Activated CD8-positive, alpha-beta T cell treated with anti-CD3 and anti-CD28 coated beads for 36 hours (primary cell): ENCODE data around the gene TNS4. TPM values are rescaled to one million over a fixed set of nuclear protein-coding genes. Genes with fewer than 3 reads are reported as not detected.

Source experiments
- ATAC-seq: fragments of 200-7000 bp; cut with Tn5 transposase; one replicate; pipeline ENCODE4 v1.10.0; 2021; ENCODE audit warnings: mild to moderate bottlenecking, moderate library complexity
- CTCF ChIA-PET: fragments of 350-600 bp; sonication (Branson Sonifier 250); formaldehyde crosslinking; loops from one replicate; lab custom pipeline; 2021; ENCODE audit warnings: antibody characterized with exemption; lab: Charles Lee
- POLR2A ChIA-PET: fragments of 350-600 bp; sonication (Branson Sonifier 250); formaldehyde crosslinking; loops from one replicate; lab custom pipeline; 2021; ENCODE audit warnings: antibody characterized with exemption; lab: Charles Lee
- DNase-seq: peaks from one replicate; pipeline ENCODE4 v3.0.0-alpha.2; 2020
- H3K27ac Mint-ChIP-seq: one replicate; pipeline ENCODE4 v1.8.0; 2021; ENCODE audit warnings: mild to moderate bottlenecking, mixed read lengths
- H3K27me3 Mint-ChIP-seq: one replicate; pipeline ENCODE4 v1.8.0; 2021; ENCODE audit warnings: mixed read lengths
- H3K36me3 Mint-ChIP-seq: one replicate; pipeline ENCODE4 v1.8.0; 2021; ENCODE audit warnings: low read depth, mixed read lengths
- H3K4me1 Mint-ChIP-seq: one replicate; pipeline ENCODE4 v1.8.0; 2021; ENCODE audit warnings: low read depth, mixed read lengths
- H3K4me3 Mint-ChIP-seq: one replicate; pipeline ENCODE4 v1.8.0; 2021; ENCODE audit warnings: mild to moderate bottlenecking, moderate library complexity, mixed read lengths
- H3K9me3 Mint-ChIP-seq: one replicate; pipeline ENCODE4 v1.8.0; 2021; ENCODE audit warnings: mixed read lengths
- CTCF ChIP-seq: fragments of 200-600 bp; IDR thresholded peaks from one replicate; pipeline ENCODE4 v1.8.0; 2022; ENCODE audit warnings: antibody characterized with exemption, mild to moderate bottlenecking
- intact Hi-C: fragments of 100-400 bp; cut with micrococcal nuclease; formaldehyde crosslinking; loops from one replicate; pipeline ENCODE4 v1.10.0; 2022
- total RNA-seq, 2 experiments: library from RNA; stranded (reverse); gene quantifications; one replicate each; pipeline ENCODE4 v1.2.3, GENCODE V29; 2021

Gene TNS4
- total RNA-seq, 2 experiments from 2014 or later = 5.8 to 6.3 TPM

DNA sequence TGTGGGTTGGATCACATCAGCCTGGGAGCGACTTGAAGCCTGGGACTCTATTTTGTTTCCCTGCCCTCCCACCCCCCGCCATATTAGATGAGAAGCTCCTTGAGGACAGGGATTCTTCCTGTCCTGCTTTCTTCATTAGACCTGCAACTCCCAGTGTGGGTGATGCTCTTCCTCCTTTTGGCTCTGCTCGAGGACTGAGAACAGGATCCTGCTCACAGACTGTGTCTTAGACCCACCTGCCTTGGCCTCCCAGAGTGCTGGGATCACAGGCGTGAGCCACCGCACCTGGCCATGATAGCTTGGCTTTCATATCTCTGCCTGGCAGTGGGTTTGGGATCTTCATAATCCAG is 21.5 kb upstream of the TNS4 start:
- Mint-ChIP-seq H3K4me3 (no peak overlapping the region), H3K27me3 (no peaks in the 10 kb centered on the region), H3K4me1 (peaks cover 31% of the 10 kb centered on the region), H3K27ac (no peak overlapping the region), H3K9me3 (peaks cover 19% of the 10 kb centered on the region), H3K36me3 (peaks cover 26% of the 10 kb centered on the region)
- ChIA-PET CTCF (interaction anchor here (0.8 to 0.9 kb wide), 2 partner anchors 10 to 167 kb away, joined by 3 to 4 read pairs; no protein-coding TSS in a partner anchor), POLR2A (interaction anchor here (0.6 kb wide), 1 partner anchor 26 kb away, joined by 3 read pairs; no protein-coding TSS in a partner anchor)
- no peak for ATAC-seq
- intact Hi-C loops = no loop called here
- TF ChIP-seq CTCF = no peak
- DNase-seq = no peak

DNA sequence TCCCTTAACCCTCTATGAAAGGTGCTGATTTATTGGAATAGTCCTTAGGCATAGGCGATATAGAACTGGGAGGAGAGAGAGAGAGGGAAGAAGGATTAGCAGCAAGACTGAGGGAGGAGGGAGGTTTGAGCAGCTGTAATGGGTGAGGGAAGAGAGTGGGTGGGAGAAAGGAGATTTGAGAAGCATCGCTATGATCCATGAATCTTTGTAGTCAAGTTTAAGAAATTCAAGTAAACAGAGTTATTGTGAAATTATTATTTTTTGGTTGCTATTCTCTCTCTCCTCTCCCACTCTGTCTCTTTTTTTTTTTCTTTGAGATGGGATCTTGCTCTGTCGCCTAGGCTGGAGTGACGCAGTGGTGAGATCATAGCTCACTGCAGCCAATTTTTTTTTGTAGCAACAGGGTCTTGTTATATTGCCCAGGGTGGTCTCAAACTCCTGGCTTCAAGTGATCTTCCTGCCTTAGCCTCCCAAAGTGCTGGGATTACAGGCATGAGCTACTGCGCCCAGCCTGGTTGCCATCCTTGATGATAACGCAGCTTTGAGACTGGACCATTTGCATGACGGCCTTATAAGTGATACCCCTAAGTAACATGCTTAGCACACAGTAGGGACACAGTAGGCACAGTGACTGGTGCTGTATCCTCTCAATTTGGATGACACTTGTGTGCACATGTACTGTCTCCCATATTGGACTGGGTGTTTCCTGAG is 21.0 kb upstream of the TNS4 start:
- Mint-ChIP-seq H3K4me1 (peaks cover 31% of the 10 kb centered on the region), H3K4me3 (no peak overlapping the region), H3K27ac (no peak overlapping the region), H3K9me3 (peaks cover 19% of the 10 kb centered on the region), H3K36me3 (peaks cover 28% of the 10 kb centered on the region), H3K27me3 (no peaks in the 10 kb centered on the region)
- intact Hi-C loops = no loop called here
- DNase-seq (no peak), ATAC-seq (no peak)
- ChIA-PET CTCF (no interaction called here), POLR2A (interaction anchor here (0.6 kb wide), 2 partner anchors 26 to 57 kb away, joined by 3 read pairs; no protein-coding TSS in a partner anchor)
- TF ChIP-seq CTCF = no peak

DNA sequence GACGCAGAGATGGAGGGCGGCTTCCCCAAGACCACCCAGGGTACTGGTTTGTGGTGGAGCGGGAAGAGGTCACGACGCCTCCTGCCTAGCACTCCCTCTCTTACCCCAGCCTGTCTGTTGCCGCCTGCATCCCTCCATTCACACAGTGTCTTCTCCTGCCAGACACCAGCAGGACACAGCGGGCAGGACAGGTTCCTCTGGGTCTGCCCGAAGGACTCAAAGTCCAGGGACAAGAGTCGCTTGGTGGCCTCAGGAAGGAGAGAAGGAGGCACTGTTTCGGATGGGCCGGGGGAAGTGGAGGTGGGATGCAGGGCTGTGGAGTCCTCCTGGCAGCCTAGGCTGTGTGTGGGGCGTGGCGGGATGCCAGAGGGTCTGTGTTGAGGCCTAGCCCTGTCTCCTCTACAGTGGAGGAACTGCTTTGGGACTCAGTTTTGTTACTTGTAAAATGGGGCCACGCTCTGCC is 19.6 kb upstream of the TNS4 start:
- intact Hi-C loops = no loop called here
- POLR2A ChIA-PET = interaction anchor here (2.2 kb wide), 1 partner anchor 12 kb away, joined by 9 read pairs; no protein-coding TSS in a partner anchor

DNA sequence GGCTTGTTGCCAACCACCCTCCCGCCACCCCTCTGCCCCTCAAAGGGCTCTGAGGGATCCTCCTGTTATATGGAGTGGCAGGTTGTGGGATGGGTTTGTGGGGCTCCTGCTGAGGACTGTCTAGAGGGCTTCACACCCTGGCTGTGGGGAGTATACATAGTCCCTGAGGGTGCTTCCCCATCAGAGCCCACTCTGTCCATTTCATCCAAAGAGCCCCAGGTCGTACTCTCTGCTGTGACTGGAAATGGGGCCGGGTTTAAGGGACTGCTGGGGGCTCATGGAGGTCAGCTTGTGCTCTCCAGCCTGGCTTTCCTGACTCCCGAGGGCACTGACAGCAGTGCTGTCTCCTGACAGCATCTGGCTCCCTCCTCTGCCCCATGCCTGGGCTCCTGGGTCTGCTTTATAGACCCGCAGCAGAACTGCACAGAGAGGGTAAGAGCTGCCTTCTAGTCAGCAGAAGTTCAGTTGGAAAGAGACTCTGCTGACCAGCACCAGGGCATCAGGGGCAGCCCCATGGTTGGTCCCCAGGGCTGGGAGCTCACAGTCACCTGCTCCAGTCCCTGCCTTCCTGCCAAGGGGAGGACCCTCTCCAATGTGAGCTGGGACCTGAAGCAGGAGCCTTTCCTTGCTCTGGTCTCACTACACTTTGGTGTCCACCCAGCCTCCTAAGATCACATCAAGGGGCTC is 17.8 kb upstream of the TNS4 start:
- peaks cover 62% of the 10 kb centered on the region for H3K4me1 Mint-ChIP-seq
- no peak overlapping the region for H3K27ac Mint-ChIP-seq
- CTCF ChIA-PET = interaction anchor here (1.2 to 1.8 kb wide), 3 partner anchors 14 to 161 kb away, joined by 3 to 4 read pairs (median 3); no protein-coding TSS in a partner anchor

More for the DNA sequence above, 19.6 kb upstream of the TNS4 start:
- H3K27me3 Mint-ChIP-seq = no peaks in the 10 kb centered on the region
- H3K36me3 Mint-ChIP-seq = peaks cover 32% of the 10 kb centered on the region
- peaks cover 44% of the 10 kb centered on the region for H3K4me1 Mint-ChIP-seq
- H3K9me3 Mint-ChIP-seq = peaks cover 19% of the 10 kb centered on the region
- ATAC-seq (no peak), DNase-seq (no peak)
- CTCF ChIA-PET = interaction anchor here (0.6 kb wide), 1 partner anchor 12 kb away, joined by 3 read pairs; no protein-coding TSS in a partner anchor
- no peak overlapping the region for H3K27ac Mint-ChIP-seq
- H3K4me3 Mint-ChIP-seq = no peak overlapping the region
- no peak for TF ChIP-seq CTCF

More for the DNA sequence above, 17.8 kb upstream of the TNS4 start:
- Mint-ChIP-seq H3K4me3 (no peak overlapping the region), H3K27me3 (peaks cover 4% of the 10 kb centered on the region), H3K9me3 (peaks cover 4% of the 10 kb centered on the region), H3K36me3 (peaks cover 20% of the 10 kb centered on the region)
- TF ChIP-seq CTCF = no peak
- intact Hi-C loops = loop anchor here (5.0 kb wide), 1 partner anchor 37 kb away; no protein-coding TSS in a partner anchor
- DNase-seq = no peak
- ATAC-seq = no peak
- POLR2A ChIA-PET = interaction anchor here (0.9 to 2.2 kb wide), 4 partner anchors 14 to 75 kb away, joined by 3 to 9 read pairs (median 3); no protein-coding TSS in a partner anchor
